Hepatic stellate cell (primary cell): ENCODE results near the gene NFE2L1.
"Not testable (repeated sequence)": the region's sequence is repeated elsewhere in the genome, so short reads cannot be mapped to it uniquely, and the experiment has no call there.

Experiments used
- DNase-seq: peaks from one replicate; pipeline ENCODE4 v3.0.0; 2011; ENCODE audit warnings: low spot score

NFE2L1 gene

GRCh38 chr17:48024149-48025039 lies 23.8 kb upstream of the NFE2L1 start:
- DNase-seq: peak; percentile 57

GRCh38 chr17:48025040-48025903 lies 22.9 kb upstream of the NFE2L1 start:
- DNase-seq: peak; percentile 95

GRCh38 chr17:48025904-48026501 lies 22.2 kb upstream of the NFE2L1 start:
- DNase-seq: no peak

GRCh38 chr17:48026502-48027321 lies 21.4 kb upstream of the NFE2L1 start:
- peak; percentile 93 for DNase-seq

- DNase-seq: no peak
These were observed 20.7 kb upstream of the NFE2L1 start for GRCh38 chr17:48027322-48027981.

- no peak for DNase-seq
These were observed 19.4 kb upstream of the NFE2L1 start for GRCh38 chr17:48028736-48029135.

GRCh38 chr17:48030531-48030930 lies 17.6 kb upstream of the NFE2L1 start:
- DNase-seq: no peak

GRCh38 chr17:48031966-48032365 lies 16.2 kb upstream of the NFE2L1 start:
- no peak for DNase-seq

GRCh38 chr17:48034734-48035133 lies 13.4 kb upstream of the NFE2L1 start:
- DNase-seq: not testable (repeated sequence)

- no peak for DNase-seq
These were observed 11.5 kb upstream of the NFE2L1 start for GRCh38 chr17:48036693-48037035.

GRCh38 chr17:48037036-48037837 lies 10.9 kb upstream of the NFE2L1 start, which contains the start of gene COPZ2:
Gene COPZ2 (minus strand): TSS chr17:48037797. CDS start chr17:48037777, 20 bp downstream.
- DNase-seq: peak; percentile 74

- no peak for DNase-seq
These were observed 10.3 kb upstream of the NFE2L1 start for GRCh38 chr17:48037838-48038323.

- no peak for DNase-seq
These were observed 9.5 kb upstream of the NFE2L1 start for GRCh38 chr17:48038687-48039086.

GRCh38 chr17:48043176-48043575 lies 5.0 kb upstream of the NFE2L1 start:
- no peak for DNase-seq

GRCh38 chr17:48044851-48045250 lies 3.3 kb upstream of the NFE2L1 start:
- no peak for DNase-seq

- DNase-seq: no peak
These were observed 2.7 kb upstream of the NFE2L1 start for GRCh38 chr17:48045316-48046001.

- DNase-seq: no peak
These were observed 1.9 kb upstream of the NFE2L1 start for GRCh38 chr17:48046296-48046695.

GRCh38 chr17:48047113-48047740 lies 932 bp upstream of the NFE2L1 start:
- no peak for DNase-seq
